ENCODE measurements around the gene CALCOCO1. TPM values are rescaled to one million over a fixed set of nuclear protein-coding genes. Genes with fewer than 3 reads are reported as not detected.

CALCOCO1 gene
- total RNA-seq, 1 experiment from 2014 or later: 16.8 TPM

GRCh38 chr12:53744130-53744441 is 16.8 kb upstream of the CALCOCO1 start:
- H3K27me3 ChIP-seq (replicated peaks; ENCODE audit: insufficient read depth, low read depth, low read length, poor library complexity): no peaks in the 10 kb centered on the region
- no peak for DNase-seq (ENCODE audit: low spot score)
- intact Hi-C loops (cut with micrococcal nuclease; ENCODE audit: unreplicated experiment): no loop called here
- H3K27ac ChIP-seq (ENCODE audit: low read depth, low read length, poor library complexity, severe bottlenecking): no peak overlapping the region
- H3K9me3 ChIP-seq (ENCODE audit: low read depth, low read length, poor library complexity, severe bottlenecking): no peaks in the 10 kb centered on the region
- H3K36me3 ChIP-seq (ENCODE audit: insufficient read depth, low read length, poor library complexity, severe bottlenecking): no peaks in the 10 kb centered on the region
- no TSS peak for BruUV-seq (replicated peaks)
- POLR2A ChIA-PET (ENCODE audit: low non-redundant PET): no interaction called here
- CTCF ChIA-PET: interaction anchor here (0.6 to 5.2 kb wide), 11 partner anchors 10 to 241 kb away, joined by 3 to 32 read pairs (median 4); partner anchors contain the start of genes ATP5MC2 and HOXC10
- no peak overlapping the region for H3K4me3 ChIP-seq (ENCODE audit: low read depth, low read length, poor library complexity, severe bottlenecking)
- TF ChIP-seq CTCF (conservative IDR thresholded peaks at IDR 0.05; ENCODE audit: low read depth, low read length): no peak
- TF ChIP-seq EZH2 (IDR thresholded peaks at IDR 0.05; ENCODE audit: borderline replicate concordance, low read depth, low read length, poor library complexity, severe bottlenecking): no peak
- peaks cover 5% of the 10 kb centered on the region for H3K4me1 ChIP-seq (ENCODE audit: insufficient read depth, low read length, poor library complexity, severe bottlenecking)

- ChIA-PET POLR2A (ENCODE audit: low non-redundant PET) (no interaction called here), CTCF (interaction anchor here (0.6 to 5.2 kb wide), 14 partner anchors 9 to 242 kb away, joined by 3 to 32 read pairs (median 4); partner anchors contain the start of genes ATP5MC2 and HOXC10)
- Histone ChIP-seq H3K4me1 (ENCODE audit: insufficient read depth, low read length, poor library complexity, severe bottlenecking) (peaks cover 11% of the 10 kb centered on the region), H3K9me3 (ENCODE audit: low read depth, low read length, poor library complexity, severe bottlenecking) (no peaks in the 10 kb centered on the region), H3K36me3 (ENCODE audit: insufficient read depth, low read length, poor library complexity, severe bottlenecking) (no peaks in the 10 kb centered on the region), H3K27ac (ENCODE audit: low read depth, low read length, poor library complexity, severe bottlenecking) (no peak overlapping the region), H3K4me3 (ENCODE audit: low read depth, low read length, poor library complexity, severe bottlenecking) (no peak overlapping the region), H3K27me3 (replicated peaks; ENCODE audit: insufficient read depth, low read depth, low read length, poor library complexity) (peaks cover 2% of the 10 kb centered on the region)
- intact Hi-C loops (cut with micrococcal nuclease; ENCODE audit: unreplicated experiment): no loop called here
- no peak for TF ChIP-seq EZH2 (IDR thresholded peaks at IDR 0.05; ENCODE audit: borderline replicate concordance, low read depth, low read length, poor library complexity, severe bottlenecking)
- peak; percentile 94 for TF ChIP-seq CTCF (conservative IDR thresholded peaks at IDR 0.05; ENCODE audit: low read depth, low read length)
- peak; percentile 76 for DNase-seq (ENCODE audit: low spot score)
- no TSS peak for BruUV-seq (replicated peaks)
Measured at GRCh38 chr12:53743266-53744129, 16.2 kb upstream of the CALCOCO1 start.

GRCh38 chr12:53740130-53740491 is 12.9 kb upstream of the CALCOCO1 start:
- no TSS peak for BruUV-seq (replicated peaks)
- no peak overlapping the region for H3K4me3 ChIP-seq (ENCODE audit: low read depth, low read length, poor library complexity, severe bottlenecking)
- H3K27me3 ChIP-seq (replicated peaks; ENCODE audit: insufficient read depth, low read depth, low read length, poor library complexity): peaks cover 3% of the 10 kb centered on the region
- no peak for TF ChIP-seq EZH2 (IDR thresholded peaks at IDR 0.05; ENCODE audit: borderline replicate concordance, low read depth, low read length, poor library complexity, severe bottlenecking)
- TF ChIP-seq CTCF (conservative IDR thresholded peaks at IDR 0.05; ENCODE audit: low read depth, low read length): 0 out of 2 replicates have a peak, but pooled peaks have one; percentile 21
- H3K4me1 ChIP-seq (ENCODE audit: insufficient read depth, low read length, poor library complexity, severe bottlenecking): peaks cover 30% of the 10 kb centered on the region
- ChIA-PET CTCF (no interaction called here), POLR2A (ENCODE audit: low non-redundant PET) (no interaction called here)
- intact Hi-C loops (cut with micrococcal nuclease; ENCODE audit: unreplicated experiment): no loop called here
- H3K36me3 ChIP-seq (ENCODE audit: insufficient read depth, low read length, poor library complexity, severe bottlenecking): no peaks in the 10 kb centered on the region
- no peak overlapping the region for H3K27ac ChIP-seq (ENCODE audit: low read depth, low read length, poor library complexity, severe bottlenecking)
- DNase-seq (ENCODE audit: low spot score): no peak
- H3K9me3 ChIP-seq (ENCODE audit: low read depth, low read length, poor library complexity, severe bottlenecking): no peaks in the 10 kb centered on the region
